Tibial artery (tissue), 4 donors: ENCODE measurements around the gene P2RY2.

Source experiments
- DNase-seq, 2 donors: peaks; one replicate each; pipeline ENCODE4 v3.0.0-alpha.2; 2019
- H3K27ac ChIP-seq, 2 donors: fragments of 200-600 bp; sonication (generic) in 1 of 2; 1 replicate in 1 of 2; 2 replicates in 1 of 2; pipeline ENCODE4 v1.5.1; 2018 to 2019; ENCODE audit warnings: mild to moderate bottlenecking in 1 of 2
- H3K27me3 ChIP-seq, 2 donors: fragments of 200-600 bp; sonication (generic) in 1 of 2; one replicate each; pipeline versions ENCODE4 v1.5.1 to v1.6.0; 2016 to 2019
- H3K36me3 ChIP-seq, 3 donors: fragments of 200-600 bp; sonication (generic) in 2 of 3; one replicate each; pipeline ENCODE4 v1.5.1; 2016 to 2019; ENCODE audit warnings: mild to moderate bottlenecking in 2 of 3
- H3K4me1 ChIP-seq, 4 donors: fragments of 200-600 bp; sonication (generic) in 2 of 4; 1 replicate in 3 of 4; 2 replicates in 1 of 4; pipeline ENCODE4 v1.5.1; 2016 to 2019
- H3K4me3 ChIP-seq, 2 donors: fragments of 200-600 bp; sonication (generic) in 1 of 2; 1 replicate in 1 of 2; 2 replicates in 1 of 2; pipeline ENCODE4 v1.5.1; 2018 to 2019; ENCODE audit warnings: mild to moderate bottlenecking in 2 of 2
- H3K9me3 ChIP-seq, 3 donors: fragments of 200-600 bp; sonication (generic) in 1 of 3; one replicate each; pipeline ENCODE4 v1.5.1; 2016 to 2019
- CTCF ChIP-seq, 2 experiments: fragments of 200-600 bp in 1 of 2; fragments of 450-650 bp in 1 of 2; IDR thresholded peaks; one replicate each; pipeline ENCODE4 v1.5.1; 2017 to 2019; ENCODE audit warnings: antibody characterized with exemption in 2 of 2, mild to moderate bottlenecking in 1 of 2, moderate library complexity in 1 of 2
- intact Hi-C: fragments of 100-400 bp; cut with DNase I; formaldehyde crosslinking; loops from one replicate; pipeline ENCODE4 v1.15.0; 2023; ENCODE audit warnings: low total_unique reads

Gene P2RY2

GRCh38 chr11:73221451-73221850 is 3.4 kb downstream of the P2RY2 start:
- Histone ChIP-seq H3K36me3 (no peaks in the 10 kb centered on the region), H3K4me1 (peaks cover 0 to 32% (median 14%) of the 10 kb centered on the region in 4 donors), H3K27ac (no peak overlapping the region), H3K9me3 (no peaks in the 10 kb centered on the region), H3K27me3 (no peaks in the 10 kb centered on the region), H3K4me3 (no peak overlapping the region)
- no peak for TF ChIP-seq CTCF (IDR thresholded peaks at IDR 0.05)
- DNase-seq = peak in 1 of 2 donors; percentile 55
- intact Hi-C loops = no loop called here

- Histone ChIP-seq H3K4me3 (no peak overlapping the region), H3K9me3 (no peaks in the 10 kb centered on the region), H3K27me3 (no peaks in the 10 kb centered on the region), H3K36me3 (no peaks in the 10 kb centered on the region), H3K27ac (no peak overlapping the region), H3K4me1 (peaks cover 0 to 29% (median 14%) of the 10 kb centered on the region in 4 donors)
- peak in 1 of 2 donors; percentile 48 for DNase-seq
- TF ChIP-seq CTCF (IDR thresholded peaks at IDR 0.05) = no peak
- intact Hi-C loops = no loop called here
These were observed 3.9 kb downstream of the P2RY2 start for GRCh38 chr11:73221996-73222395.

GRCh38 chr11:73223998-73224730 is 6.1 kb downstream of the P2RY2 start:
- peaks cover 0 to 9% (median 1%) of the 10 kb centered on the region in 4 donors for H3K4me1 ChIP-seq
- H3K27me3 ChIP-seq = no peaks in the 10 kb centered on the region
- peak in 1 of 2 donors; percentile 32 for DNase-seq
- no peak overlapping the region for H3K4me3 ChIP-seq
- H3K27ac ChIP-seq = no peak overlapping the region
- H3K9me3 ChIP-seq = no peaks in the 10 kb centered on the region
- intact Hi-C loops = no loop called here
- TF ChIP-seq CTCF (IDR thresholded peaks at IDR 0.05) = no peak
- H3K36me3 ChIP-seq = no peaks in the 10 kb centered on the region

- no peak overlapping the region for H3K4me3 ChIP-seq
- H3K9me3 ChIP-seq = no peaks in the 10 kb centered on the region
- TF ChIP-seq CTCF (IDR thresholded peaks at IDR 0.05) = no peak
- H3K27me3 ChIP-seq = no peaks in the 10 kb centered on the region
- peaks cover 0 to under 1% (median 0%) of the 10 kb centered on the region in 4 donors for H3K4me1 ChIP-seq
- no peak overlapping the region for H3K27ac ChIP-seq
- no peaks in the 10 kb centered on the region for H3K36me3 ChIP-seq
- peak in 1 of 2 donors; percentile 29 for DNase-seq
- intact Hi-C loops = no loop called here
These were observed 7.1 kb downstream of the P2RY2 start for GRCh38 chr11:73225001-73225686.

- Histone ChIP-seq H3K27ac (no peak overlapping the region), H3K9me3 (no peaks in the 10 kb centered on the region), H3K36me3 (no peaks in the 10 kb centered on the region), H3K4me1 (no peaks in the 10 kb centered on the region), H3K4me3 (no peak overlapping the region), H3K27me3 (no peaks in the 10 kb centered on the region)
- intact Hi-C loops = no loop called here
- TF ChIP-seq CTCF (IDR thresholded peaks at IDR 0.05) = no peak
- peak in 1 of 2 donors; percentile 16 for DNase-seq
These were observed 7.8 kb downstream of the P2RY2 start for GRCh38 chr11:73225851-73226250.
